HCT116 (cell line): ENCODE data around the gene CASZ1.

Experiments
- ATF3 ChIP-seq: IDR thresholded peaks from 2 replicates; pipeline ENCODE4 v1.6.1; 2012
- CEBPB ChIP-seq: IDR thresholded peaks from 2 replicates; pipeline ENCODE4 v1.6.1; 2012; ENCODE audit warnings: low read depth
- CTCF ChIP-seq, 3 experiments: fragments of 200-600 bp in 1 of 3; sonication (generic) in 1 of 3; IDR thresholded peaks in 2 of 3; conservative IDR thresholded peaks in 1 of 3; 2 replicates each; pipeline ENCODE4 v1.5.1; 2012 to 2017; ENCODE audit warnings: low read depth in 2 of 3, low read length in 2 of 3, antibody characterized with exemption in 1 of 3, borderline replicate concordance in 1 of 3, control low read depth in 1 of 3, mild to moderate bottlenecking in 1 of 3, mixed read lengths in 1 of 3, mixed run types in 1 of 3, moderate library complexity in 1 of 3; ENCODE audit not compliant: insufficient read depth in 1 of 3
- EZH2 ChIP-seq: fragments of 200-600 bp; sonication (generic); IDR thresholded peaks from 2 replicates; pipeline ENCODE4 v1.6.1; 2017; ENCODE audit warnings: antibody characterized with exemption, mixed run types
- POLR2A ChIP-seq: IDR thresholded peaks from 2 replicates; pipeline ENCODE4 v1.7.0; 2011; ENCODE audit warnings: borderline replicate concordance; ENCODE audit not compliant: insufficient read depth, insufficient read length; ENCODE audit errors: extremely low read depth
- POLR2AphosphoS5 ChIP-seq: IDR thresholded peaks from 2 replicates; pipeline ENCODE4 v1.6.1; 2011; ENCODE audit warnings: mild to moderate bottlenecking, low read depth, low read length, moderate library complexity
- SIN3A ChIP-seq: IDR thresholded peaks from 2 replicates; pipeline ENCODE4 v1.6.1; 2012; ENCODE audit warnings: low read depth
- YY1 ChIP-seq: IDR thresholded peaks from 2 replicates; pipeline ENCODE4 v1.6.1; 2011; ENCODE audit warnings: low read length, low read depth, moderate library complexity, mild to moderate bottlenecking; ENCODE audit not compliant: insufficient replicate concordance; ENCODE audit errors: extremely low read depth
- ZNF274 ChIP-seq: fragments of 200-500 bp; sonication (Bioruptor generic); IDR thresholded peaks from 2 replicates; pipeline ENCODE4 v1.6.1; 2014; ENCODE audit warnings: mild to moderate bottlenecking, low read depth, low read length, inconsistent platforms

- no peak for TF ChIP-seq SIN3A
- no peak for TF ChIP-seq POLR2A
- TF ChIP-seq CEBPB: no peak
- TF ChIP-seq YY1: no peak
- TF ChIP-seq CTCF (IDR thresholded peaks at IDR 0.05 in 2 of 3, conservative IDR thresholded peaks at IDR 0.05 in 1 of 3; ENCODE audit: borderline replicate concordance in 1 of 3, insufficient read depth in 1 of 3, low read depth in 2 of 3, low read length in 2 of 3): no peak
- TF ChIP-seq ATF3: no peak
- TF ChIP-seq EZH2: no peak
- TF ChIP-seq ZNF274: no peak
- no peak for TF ChIP-seq POLR2AphosphoS5
These were observed 119.5 kb downstream of the CASZ1 start for GRCh38 chr1:10676963-10677362.
